ENCODE data around the gene TASL. TPM values are rescaled to one million over a fixed set of nuclear protein-coding genes. Genes with fewer than 3 reads are reported as not detected.
"Not testable (repeated sequence)": the region's sequence is repeated elsewhere in the genome, so short reads cannot be mapped to it uniquely, and the experiment has no call there.

Gene TASL, protein sequence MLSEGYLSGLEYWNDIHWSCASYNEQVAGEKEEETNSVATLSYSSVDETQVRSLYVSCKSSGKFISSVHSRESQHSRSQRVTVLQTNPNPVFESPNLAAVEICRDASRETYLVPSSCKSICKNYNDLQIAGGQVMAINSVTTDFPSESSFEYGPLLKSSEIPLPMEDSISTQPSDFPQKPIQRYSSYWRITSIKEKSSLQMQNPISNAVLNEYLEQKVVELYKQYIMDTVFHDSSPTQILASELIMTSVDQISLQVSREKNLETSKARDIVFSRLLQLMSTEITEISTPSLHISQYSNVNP
- 3.1 TPM for total RNA-seq

GRCh38 chrX:30577362-30577991 is at the start of gene TASL:
TSS of gene TASL (minus strand) at chrX:30577766. CDS start at chrX:30560355, 17,411 bp downstream.
- DNase-seq (ENCODE audit: low spot score): no peak

DNA sequence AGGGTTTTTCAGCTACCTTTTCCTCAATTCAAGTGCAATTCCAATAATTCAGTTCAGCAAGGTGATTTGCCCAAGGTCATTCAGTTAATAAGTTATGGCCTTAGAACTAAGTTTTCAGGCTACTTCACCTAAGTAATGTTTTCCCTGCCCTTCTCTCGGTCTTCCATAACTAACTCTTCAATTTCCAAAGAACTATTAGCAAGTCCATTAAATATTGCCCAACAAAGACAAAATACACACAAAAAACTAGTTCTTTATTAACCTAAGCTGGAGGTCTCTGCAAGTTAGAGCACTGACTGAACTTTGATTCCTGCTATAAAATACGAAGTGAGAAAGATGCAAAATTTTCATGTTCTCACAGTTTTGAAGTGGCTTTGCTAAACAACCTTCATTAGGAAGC is 48.8 kb upstream of the TASL start:
- no peak for DNase-seq (ENCODE audit: low spot score)

GRCh38 chrX:30622361-30622760 is 44.8 kb upstream of the TASL start:
- no peak for DNase-seq (ENCODE audit: low spot score)

- no peak for DNase-seq (ENCODE audit: low spot score)
Measured at GRCh38 chrX:30620980-30621618, 43.5 kb upstream of the TASL start.

DNA sequence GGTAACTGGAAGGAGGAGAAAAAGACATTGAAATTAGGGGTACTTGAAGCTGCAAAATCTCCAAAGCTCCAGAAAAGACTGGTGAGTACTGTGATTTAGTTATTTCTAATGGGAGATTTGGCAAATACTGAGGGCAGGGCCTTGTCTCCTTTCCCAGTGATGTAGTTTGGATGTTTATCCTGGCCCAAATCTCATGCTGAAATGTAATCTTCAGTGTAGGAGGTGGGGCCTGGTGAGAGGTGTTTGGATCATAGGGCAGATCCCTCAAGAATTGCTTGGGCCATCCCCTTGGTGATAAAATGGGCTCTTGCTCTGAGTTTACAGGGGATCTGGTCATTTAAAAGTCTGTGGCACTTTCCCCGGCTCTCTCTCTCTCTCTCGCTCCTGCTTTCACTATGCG is 42.6 kb upstream of the TASL start:
- no peak for DNase-seq (ENCODE audit: low spot score)

GRCh38 chrX:30618160-30618765 is 40.7 kb upstream of the TASL start:
- DNase-seq (ENCODE audit: low spot score): no peak

GRCh38 chrX:30615229-30615628 is 37.7 kb upstream of the TASL start:
- DNase-seq (ENCODE audit: low spot score): no peak

- DNase-seq (ENCODE audit: low spot score): no peak
Measured at GRCh38 chrX:30613721-30614120, 36.2 kb upstream of the TASL start.

DNA sequence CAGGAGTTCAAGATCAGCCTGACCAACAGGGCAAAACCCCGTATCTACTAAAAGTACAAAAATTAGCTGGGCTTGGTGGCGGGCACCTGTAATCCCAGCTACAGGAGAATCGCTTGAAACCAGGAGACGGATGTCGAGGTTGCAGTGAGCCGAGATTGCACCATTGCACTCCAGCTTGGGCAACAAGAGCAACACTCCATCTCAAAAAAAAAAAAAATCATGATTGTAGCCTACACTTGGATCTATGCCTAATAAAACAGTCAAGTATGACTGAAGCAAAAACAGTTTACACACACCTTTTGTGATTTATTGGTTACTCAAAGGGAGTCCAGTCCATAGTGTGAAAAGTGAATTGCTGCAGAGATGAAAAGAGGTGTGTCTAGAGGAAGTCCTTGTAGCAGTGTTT is 34.7 kb upstream of the TASL start:
- DNase-seq (ENCODE audit: low spot score): no peak

DNA sequence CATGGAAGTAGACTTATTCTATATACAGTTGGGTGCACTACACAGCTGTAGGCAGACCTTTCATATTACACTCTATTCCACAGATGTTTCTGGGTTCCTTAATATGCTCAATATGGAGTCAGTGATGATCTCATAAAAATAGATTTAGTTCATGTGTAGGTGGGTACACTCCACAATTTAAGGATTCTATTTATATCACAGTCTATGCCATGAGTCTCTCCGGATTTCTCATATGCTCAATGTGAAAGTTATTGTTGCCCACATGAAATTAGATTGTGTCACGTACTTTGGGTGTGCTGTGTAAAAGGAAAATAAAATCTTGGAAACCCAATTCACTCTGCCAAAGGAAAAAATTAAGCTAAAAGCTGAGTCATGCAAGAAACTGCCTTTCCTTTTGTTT is 32.5 kb upstream of the TASL start:
- DNase-seq (ENCODE audit: low spot score): no peak

DNA sequence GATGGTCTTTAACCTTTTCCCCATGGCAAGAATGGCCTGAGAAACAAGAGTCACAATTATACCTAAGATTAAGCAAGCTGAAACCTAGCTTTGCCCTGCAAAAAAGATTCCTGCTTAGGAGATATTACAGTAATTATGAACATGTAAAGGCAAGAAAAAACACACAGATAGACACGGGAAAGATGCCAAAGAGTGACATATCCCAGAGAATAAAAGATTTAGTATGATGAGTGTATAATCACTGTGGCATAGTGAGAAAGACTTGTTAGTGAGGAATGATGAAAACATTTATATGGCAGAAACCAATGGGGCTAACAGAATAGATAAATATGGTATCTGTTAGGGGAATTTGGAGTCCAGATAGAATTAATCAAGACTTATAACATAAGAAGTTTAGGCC is 29.6 kb upstream of the TASL start:
- DNase-seq (ENCODE audit: low spot score): no peak

DNA sequence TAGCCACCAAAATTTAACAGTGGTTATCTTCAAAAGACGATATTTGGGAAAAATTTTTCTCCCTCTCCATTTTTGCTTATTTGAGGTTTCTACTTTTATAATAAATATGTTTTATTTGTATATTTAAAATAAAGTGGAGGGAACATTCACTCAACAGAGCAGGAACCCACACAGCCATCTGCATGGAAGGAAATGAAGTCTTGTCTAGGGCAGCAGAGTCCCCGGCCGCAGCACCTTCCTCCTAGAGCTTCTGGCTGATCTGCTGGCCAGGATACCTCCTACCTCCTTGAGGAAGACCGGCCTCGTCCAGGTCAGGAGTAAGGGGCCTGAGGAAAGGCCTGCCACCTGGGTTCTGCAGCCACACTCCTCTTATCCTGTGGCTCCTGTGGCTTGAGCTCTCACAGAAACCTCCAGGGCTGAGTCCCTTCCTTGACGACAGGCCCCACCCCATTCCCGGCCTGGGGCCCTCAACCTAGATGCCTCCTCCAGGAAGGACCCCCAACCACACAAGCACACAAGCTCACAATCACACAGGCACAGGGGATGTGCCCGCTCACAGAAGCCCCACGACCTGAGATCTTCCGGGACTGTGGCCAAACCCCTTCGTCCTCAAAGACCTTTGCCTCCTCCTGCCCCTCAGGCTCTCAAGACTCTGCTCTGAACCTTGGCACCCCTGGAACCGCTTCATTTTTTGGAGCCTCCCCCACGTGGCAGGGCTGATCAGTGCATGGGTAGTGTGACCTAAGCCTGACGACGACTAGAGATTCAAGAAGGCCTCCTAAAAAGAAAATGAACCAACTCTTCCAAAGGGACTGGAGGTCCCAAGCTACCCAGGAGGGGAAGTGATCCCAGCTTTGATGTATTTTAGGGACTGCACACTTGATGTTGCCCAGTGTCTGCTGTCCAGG is 23.0 kb upstream of the TASL start:
- not testable (repeated sequence) for DNase-seq (ENCODE audit: low spot score)

- no peak for DNase-seq (ENCODE audit: low spot score)
Measured at GRCh38 chrX:30597216-30598012, 19.8 kb upstream of the TASL start.

- DNase-seq (ENCODE audit: low spot score): no peak
Measured at GRCh38 chrX:30593440-30594200, 16.1 kb upstream of the TASL start.

GRCh38 chrX:30592831-30593230 is 15.3 kb upstream of the TASL start:
- no peak for DNase-seq (ENCODE audit: low spot score)

- DNase-seq (ENCODE audit: low spot score): no peak
Measured at GRCh38 chrX:30590368-30590767, 12.8 kb upstream of the TASL start.

- DNase-seq (ENCODE audit: low spot score): no peak
Measured at GRCh38 chrX:30589146-30589888, 11.8 kb upstream of the TASL start.

GRCh38 chrX:30586516-30586915 is 8.9 kb upstream of the TASL start:
- no peak for DNase-seq (ENCODE audit: low spot score)

DNA sequence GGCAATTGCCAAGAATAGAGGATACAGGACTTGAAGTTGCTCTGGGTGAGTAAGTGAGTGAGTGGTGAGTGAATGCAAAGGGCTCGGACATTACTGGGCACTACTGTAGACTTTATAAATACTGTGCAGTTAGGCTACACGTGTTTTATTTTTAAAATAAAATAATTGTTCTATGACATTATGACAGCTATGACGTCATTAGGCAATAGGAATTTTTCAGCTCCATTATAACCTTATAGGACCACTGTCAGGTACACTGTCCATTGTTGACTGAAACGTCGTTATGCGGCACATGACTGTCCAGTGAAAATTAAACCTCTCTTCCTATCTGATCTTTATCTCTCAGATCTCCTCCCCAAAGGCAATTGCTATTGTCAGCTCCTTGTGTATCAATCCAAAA is 5.1 kb upstream of the TASL start:
- DNase-seq (ENCODE audit: low spot score): no peak
